KBM-7 (cell line): ENCODE results near the gene UAP1L1.
"Not testable (repeated sequence)": the region's sequence is repeated elsewhere in the genome, so short reads cannot be mapped to it uniquely, and the experiment has no call there.

Experiments
- DNase-seq: peaks from one replicate; pipeline ENCODE4 v3.0.0-alpha.2; 2015
- in situ Hi-C: fragments of 300-500 bp; cut with MboI; formaldehyde crosslinking; loops from 2 replicates; pipeline ENCODE4 v1.14.3; 2020; ENCODE audit warnings: low sequenced_read_pairs, low pct_unique_long_range_greater_than_20kb, mixed read lengths

UAP1L1 gene

GRCh38 chr9:137053944-137054931 is 23.1 kb upstream of the UAP1L1 start, which contains the start of gene ENTPD2:
Gene ENTPD2, minus strand, starts transcription at chr9:137054061. Its CDS starts 64 bp downstream, at chr9:137053997.
- in situ Hi-C loops: no loop called here
- no peak for DNase-seq

GRCh38 chr9:137054932-137055384 is 22.4 kb upstream of the UAP1L1 start:
- no peak for DNase-seq
- in situ Hi-C loops: no loop called here

GRCh38 chr9:137055385-137056364 is 21.6 kb upstream of the UAP1L1 start:
- DNase-seq: no peak
- in situ Hi-C loops: no loop called here

GRCh38 chr9:137056739-137057415 is 20.4 kb upstream of the UAP1L1 start:
- DNase-seq: no peak
- in situ Hi-C loops: no loop called here

GRCh38 chr9:137057545-137057944 is 19.8 kb upstream of the UAP1L1 start:
- in situ Hi-C loops: no loop called here

GRCh38 chr9:137058521-137059234 is 18.6 kb upstream of the UAP1L1 start:
- no peak for DNase-seq
- in situ Hi-C loops: no loop called here

More at GRCh38 chr9:137057545-137057944, 19.8 kb upstream of the UAP1L1 start:
- no peak for DNase-seq

GRCh38 chr9:137062384-137062783 is 14.9 kb upstream of the UAP1L1 start:
- no peak for DNase-seq
- in situ Hi-C loops: no loop called here

GRCh38 chr9:137062798-137063197 is 14.5 kb upstream of the UAP1L1 start:
- in situ Hi-C loops, DNase-seq: not testable (repeated sequence)

GRCh38 chr9:137063311-137064026 is 13.8 kb upstream of the UAP1L1 start:
- DNase-seq: no peak
- in situ Hi-C loops: no loop called here

- in situ Hi-C loops: no loop called here
Observed at GRCh38 chr9:137064027-137064879, 13.1 kb upstream of the UAP1L1 start.

GRCh38 chr9:137064880-137065164 is 12.5 kb upstream of the UAP1L1 start:
- DNase-seq: no peak
- in situ Hi-C loops: no loop called here

More at GRCh38 chr9:137064027-137064879, 13.1 kb upstream of the UAP1L1 start:
- DNase-seq: no peak

- in situ Hi-C loops: no loop called here
- DNase-seq: no peak
Observed at GRCh38 chr9:137065336-137065967, 11.9 kb upstream of the UAP1L1 start.

GRCh38 chr9:137066096-137066861 is 11.0 kb upstream of the UAP1L1 start:
- in situ Hi-C loops: no loop called here
- no peak for DNase-seq

GRCh38 chr9:137067860-137068538 is 9.3 kb upstream of the UAP1L1 start:
- in situ Hi-C loops: no loop called here
- peak; percentile 91 for DNase-seq
